Lower lobe of right lung (tissue), 2 donors: ENCODE data around the gene AIP. TPM values are rescaled to one million over a fixed set of nuclear protein-coding genes. Genes with fewer than 3 reads are reported as not detected.
"Not testable (repeated sequence)": the region's sequence is repeated elsewhere in the genome, so short reads cannot be mapped to it uniquely, and the experiment has no call there.

Experiments
- ATAC-seq, 2 donors: fragments of 200-7000 bp; cut with Tn5 transposase; one replicate each; pipeline ENCODE4 v1.9.1; 2020 to 2022; ENCODE audit warnings: mild to moderate bottlenecking in 2 of 2, moderate library complexity in 2 of 2
- DNase-seq: peaks from one replicate; pipeline ENCODE4 v3.0.0-alpha.2; 2020
- H3K27ac ChIP-seq: fragments of 200-600 bp; one replicate; pipeline ENCODE4 v1.8.0; 2022
- H3K27me3 ChIP-seq: fragments of 200-600 bp; one replicate; pipeline ENCODE4 v1.8.0; 2022; ENCODE audit warnings: low read depth
- H3K36me3 ChIP-seq: fragments of 200-600 bp; one replicate; pipeline ENCODE4 v1.8.0; 2022; ENCODE audit warnings: mild to moderate bottlenecking
- H3K4me1 ChIP-seq: fragments of 200-600 bp; one replicate; pipeline ENCODE4 v1.8.0; 2022
- H3K4me3 ChIP-seq: fragments of 200-600 bp; one replicate; pipeline ENCODE4 v1.8.0; 2022; ENCODE audit warnings: mild to moderate bottlenecking
- H3K9me3 ChIP-seq: fragments of 200-600 bp; one replicate; pipeline ENCODE4 v1.8.0; 2022
- CTCF ChIP-seq: fragments of 200-600 bp; IDR thresholded peaks from one replicate; pipeline ENCODE4 v1.8.0; 2022; ENCODE audit warnings: antibody characterized with exemption, mild to moderate bottlenecking
- intact Hi-C: fragments of 100-400 bp; cut with DNase I; formaldehyde crosslinking; loops from one replicate; pipeline ENCODE4 v1.11.0; 2022
- total RNA-seq: library from RNA; stranded (reverse); fragmentation: NEBNext Ultra II Directional; extraction: Animal tissue kit (Norgen Biotek cat#: 25700); gene quantifications from one replicate; pipeline ENCODE4 v1.2.1, GENCODE V29; 2021
- donor health status: DM: no; HTN: yes; CAD: no; lungs with severe emphysema.

Gene AIP
- total RNA-seq, 1 donor from 2014 or later: 85.2 TPM

- peaks cover 13% of the 10 kb centered on the region for H3K36me3 ChIP-seq
- intact Hi-C loops: no loop called here
- H3K9me3 ChIP-seq: no peaks in the 10 kb centered on the region
- DNase-seq (no peak), ATAC-seq (no peak)
- no peak overlapping the region for H3K27ac ChIP-seq
- no peak for TF ChIP-seq CTCF
- no peaks in the 10 kb centered on the region for H3K27me3 ChIP-seq
- H3K4me3 ChIP-seq: no peak overlapping the region
- H3K4me1 ChIP-seq: peaks cover 29% of the 10 kb centered on the region
Observed at GRCh38 chr11:67510023-67510345, 27.2 kb downstream of the AIP start.

GRCh38 chr11:67511558-67511957 is 28.7 kb downstream of the AIP start:
- H3K9me3 ChIP-seq, H3K27me3 ChIP-seq, H3K4me3 ChIP-seq, DNase-seq, ATAC-seq, H3K27ac ChIP-seq, H3K36me3 ChIP-seq, intact Hi-C loops: not testable (repeated sequence)
- H3K4me1 ChIP-seq: peaks cover 16% of the 10 kb centered on the region

- Histone ChIP-seq H3K27ac (no peak overlapping the region), H3K4me3 (no peak overlapping the region), H3K27me3 (no peaks in the 10 kb centered on the region), H3K4me1 (peaks cover under 1% of the 10 kb centered on the region), H3K36me3 (no peaks in the 10 kb centered on the region), H3K9me3 (no peaks in the 10 kb centered on the region)
- intact Hi-C loops: no loop called here
- no peak for DNase-seq
- no peak for TF ChIP-seq CTCF
- ATAC-seq: no peak
Observed at GRCh38 chr11:67514116-67514515, 31.3 kb downstream of the AIP start.

GRCh38 chr11:67516806-67517205 is 34.0 kb downstream of the AIP start:
- H3K27ac ChIP-seq: no peak overlapping the region
- H3K27me3 ChIP-seq: no peaks in the 10 kb centered on the region
- no peak for ATAC-seq

GRCh38 chr11:67517784-67518552 is 35.1 kb downstream of the AIP start:
- ATAC-seq: no peak

More at GRCh38 chr11:67516806-67517205, 34.0 kb downstream of the AIP start:
- intact Hi-C loops: no loop called here
- Histone ChIP-seq H3K9me3 (no peaks in the 10 kb centered on the region), H3K4me1 (no peaks in the 10 kb centered on the region), H3K36me3 (no peaks in the 10 kb centered on the region), H3K4me3 (no peak overlapping the region)
- DNase-seq: no peak
- no peak for TF ChIP-seq CTCF

More at GRCh38 chr11:67517784-67518552, 35.1 kb downstream of the AIP start:
- H3K9me3 ChIP-seq: no peaks in the 10 kb centered on the region
- H3K4me1 ChIP-seq: no peaks in the 10 kb centered on the region
- H3K27ac ChIP-seq: no peak overlapping the region
- intact Hi-C loops: no loop called here
- H3K27me3 ChIP-seq: no peaks in the 10 kb centered on the region
- DNase-seq: no peak
- TF ChIP-seq CTCF: no peak
- no peak overlapping the region for H3K4me3 ChIP-seq
- H3K36me3 ChIP-seq: no peaks in the 10 kb centered on the region
